NCI-H146 (cell line): ENCODE measurements around the gene COL27A1.

Experiments
- DNase-seq: peaks from one replicate; lab custom pipeline; 2025; lab: John Stamatoyannopoulos, UW

The COL27A1 gene

DNA sequence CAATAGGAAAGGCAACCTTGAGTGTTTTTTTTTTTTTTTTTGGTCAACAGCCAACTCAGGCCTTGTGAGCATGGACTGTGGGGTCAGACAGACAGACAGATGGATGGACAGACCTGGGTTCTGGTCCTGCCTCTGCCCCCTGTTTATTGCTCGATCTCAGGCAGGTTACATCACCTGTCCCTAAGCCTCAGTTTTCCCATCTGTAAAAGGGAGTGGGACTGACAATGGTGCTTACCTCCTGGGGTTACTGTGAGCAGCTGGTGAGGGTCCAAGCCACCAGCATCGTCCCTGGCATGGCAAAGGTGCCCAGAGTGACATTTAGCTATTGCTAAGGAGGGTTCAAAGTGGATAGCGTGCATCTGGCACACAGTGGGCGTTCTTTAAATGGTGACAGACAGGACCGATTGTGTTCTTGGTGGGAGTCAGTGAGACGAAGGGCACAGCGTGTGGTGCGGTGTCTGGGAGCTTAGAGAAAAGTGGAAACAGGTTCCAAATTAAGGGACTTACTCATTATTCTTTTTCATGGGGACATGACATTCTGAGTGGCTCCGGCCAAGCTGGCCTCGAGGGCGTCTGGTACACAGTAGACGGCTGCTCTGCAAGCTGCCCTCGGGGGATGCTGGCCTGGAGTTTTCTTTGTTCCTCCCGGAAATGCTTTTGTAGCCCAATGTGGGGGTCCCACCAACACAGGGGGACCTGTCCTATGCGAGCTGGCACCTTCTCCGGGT is 72.1 kb downstream of the COL27A1 start:
- no peak for DNase-seq

DNA sequence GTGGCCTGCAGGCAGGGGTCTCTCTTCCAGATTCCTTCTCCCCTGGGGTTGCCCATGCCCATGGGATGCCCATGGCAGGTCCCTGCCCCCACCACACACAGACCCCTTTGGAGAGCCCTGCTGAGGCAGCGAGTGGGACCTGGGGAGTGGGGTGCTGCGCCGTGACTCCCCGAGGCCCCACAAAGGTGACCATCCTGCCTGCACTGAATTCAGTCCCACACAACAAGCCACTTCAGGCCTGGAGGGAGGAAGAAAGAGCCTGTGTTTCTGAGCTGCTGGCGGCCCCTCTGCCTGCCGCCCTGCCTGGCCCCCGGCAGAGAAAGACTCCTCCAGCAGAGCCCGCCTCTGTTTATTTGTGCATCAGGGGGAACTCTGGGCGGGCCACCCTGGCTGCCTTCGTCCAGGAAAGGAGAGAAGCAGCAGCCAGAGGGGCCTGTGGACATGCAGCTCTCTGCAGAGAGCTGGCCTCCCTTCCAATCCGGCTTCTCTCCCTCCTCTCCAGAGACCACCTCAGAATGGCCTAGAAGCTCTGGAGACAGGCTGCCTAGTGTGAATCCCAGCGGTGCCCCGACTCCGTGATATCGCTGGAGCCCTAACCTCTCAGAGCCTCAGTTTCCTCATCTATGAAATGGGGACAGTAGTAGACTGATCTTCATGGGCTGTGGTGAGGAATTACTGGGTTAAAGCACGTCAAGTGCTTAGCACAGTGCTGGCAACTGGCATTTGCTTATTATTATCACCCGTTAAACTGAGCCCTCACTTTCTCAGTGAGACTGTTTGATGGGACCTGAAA is 72.9 kb downstream of the COL27A1 start:
- DNase-seq: no peak

- no peak for DNase-seq
Measured at GRCh38 chr9:114229295-114229694, 74.0 kb downstream of the COL27A1 start.

DNA sequence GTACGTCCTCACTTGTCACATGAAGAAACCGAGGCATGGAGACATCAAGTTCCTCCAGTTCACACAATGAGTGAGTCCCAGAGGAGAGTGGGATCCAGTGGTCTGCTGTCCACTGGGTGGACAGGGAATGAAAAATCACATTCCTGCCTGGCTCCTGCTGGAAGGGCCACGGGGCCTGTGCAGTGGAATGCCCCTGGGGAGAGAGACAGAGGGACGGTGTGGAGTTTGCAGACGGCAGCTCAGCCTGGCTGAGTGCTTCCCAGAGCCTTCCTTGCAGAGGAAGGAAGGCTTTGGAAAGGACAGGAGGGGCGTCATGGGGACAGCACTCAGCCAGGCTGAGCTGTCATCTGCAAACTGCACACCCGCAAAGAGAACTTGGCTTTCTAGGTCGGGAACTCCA is 74.7 kb downstream of the COL27A1 start:
- no peak for DNase-seq

- DNase-seq: no peak
Measured at GRCh38 chr9:114231273-114231672, 75.9 kb downstream of the COL27A1 start.

GRCh38 chr9:114231719-114232449 is 76.5 kb downstream of the COL27A1 start:
- DNase-seq: no peak

DNA sequence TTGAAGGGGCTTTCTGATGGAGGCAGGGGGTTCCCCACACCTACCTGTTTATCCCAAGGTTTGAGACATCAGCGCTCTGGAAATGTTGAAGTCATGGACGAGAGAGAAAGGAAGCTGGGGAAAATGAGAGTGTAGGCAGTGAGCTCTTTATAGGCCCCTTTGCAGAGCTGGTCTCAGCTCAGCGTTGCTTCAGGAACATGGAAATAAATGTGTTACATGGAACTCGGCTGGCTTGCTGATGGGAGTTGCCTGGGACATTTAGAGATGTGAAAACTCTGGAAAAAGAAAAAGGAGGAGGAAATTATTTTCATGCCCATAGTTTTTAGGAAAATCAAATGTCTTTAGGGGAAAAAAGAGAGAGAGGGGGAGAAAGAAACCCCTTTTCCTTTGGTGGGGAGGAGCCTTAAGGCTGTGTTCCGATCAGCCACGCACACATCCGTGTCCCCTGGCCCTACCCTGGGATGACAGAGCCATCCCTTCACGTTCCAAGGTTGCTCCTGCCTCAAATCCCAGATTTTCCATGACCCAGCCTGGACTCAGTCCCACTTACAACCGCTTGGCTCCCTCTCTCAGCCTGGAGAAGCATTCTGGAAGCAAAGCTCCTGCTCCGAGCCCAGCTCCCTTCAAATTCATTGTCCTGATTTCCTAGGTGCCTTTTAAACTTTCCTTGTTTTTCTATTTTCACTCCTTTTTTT is 78.3 kb downstream of the COL27A1 start:
- DNase-seq: no peak

DNA sequence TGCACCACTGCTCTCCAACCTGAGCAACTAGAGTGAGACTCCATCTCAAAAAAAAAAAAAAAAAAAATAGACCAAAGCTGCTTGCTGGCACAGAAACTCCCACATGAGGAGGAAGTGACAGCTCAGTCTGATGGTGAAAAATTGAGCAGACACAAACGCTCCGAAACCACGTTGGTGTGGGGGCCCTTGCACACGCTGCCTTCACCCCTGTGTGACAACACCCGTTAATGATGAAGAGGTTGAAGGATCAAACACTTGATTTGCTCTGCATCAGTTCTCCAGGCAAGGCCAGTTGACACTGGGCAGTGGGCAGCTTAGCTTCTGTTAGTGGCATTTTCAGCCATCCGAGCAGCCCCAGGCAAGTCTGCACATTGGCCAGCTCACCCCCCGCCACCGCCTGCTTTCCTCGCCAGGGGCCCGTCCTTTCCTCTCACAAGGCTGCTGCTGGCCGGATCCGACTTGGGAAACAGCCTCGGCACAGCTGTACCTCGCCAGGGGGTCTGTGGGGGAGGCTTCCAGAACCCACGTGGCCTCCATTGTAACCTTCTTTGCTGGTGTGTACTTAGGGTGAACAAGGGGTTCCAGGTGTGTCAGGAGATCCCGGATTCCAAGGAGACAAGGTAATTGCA is 79.8 kb downstream of the COL27A1 start:
- no peak for DNase-seq

- no peak for DNase-seq
Measured at GRCh38 chr9:114236391-114237138, 81.2 kb downstream of the COL27A1 start.

DNA sequence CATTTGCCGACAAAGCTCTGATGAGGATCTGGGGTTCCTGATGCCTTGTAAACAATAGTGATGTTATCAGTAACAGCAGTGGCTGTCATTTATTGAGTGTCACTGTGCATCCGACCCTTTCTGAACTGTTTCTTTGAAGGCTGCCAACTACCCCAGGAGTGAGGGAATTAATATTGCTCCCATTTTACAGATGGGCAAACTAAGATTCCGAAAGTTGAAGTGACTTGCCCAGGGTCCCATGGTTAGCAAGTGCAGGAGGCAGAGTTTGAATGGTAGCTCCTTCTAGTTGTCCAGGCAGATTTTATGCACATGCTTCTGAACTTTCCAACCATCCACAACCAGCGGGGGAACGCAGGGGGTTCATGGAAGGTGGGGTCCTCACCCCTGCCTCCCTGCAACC is 81.9 kb downstream of the COL27A1 start:
- no peak for DNase-seq

- DNase-seq: no peak
Measured at GRCh38 chr9:114237781-114238180, 82.4 kb downstream of the COL27A1 start.

- DNase-seq: no peak
Measured at GRCh38 chr9:114238472-114238871, 83.1 kb downstream of the COL27A1 start.

DNA sequence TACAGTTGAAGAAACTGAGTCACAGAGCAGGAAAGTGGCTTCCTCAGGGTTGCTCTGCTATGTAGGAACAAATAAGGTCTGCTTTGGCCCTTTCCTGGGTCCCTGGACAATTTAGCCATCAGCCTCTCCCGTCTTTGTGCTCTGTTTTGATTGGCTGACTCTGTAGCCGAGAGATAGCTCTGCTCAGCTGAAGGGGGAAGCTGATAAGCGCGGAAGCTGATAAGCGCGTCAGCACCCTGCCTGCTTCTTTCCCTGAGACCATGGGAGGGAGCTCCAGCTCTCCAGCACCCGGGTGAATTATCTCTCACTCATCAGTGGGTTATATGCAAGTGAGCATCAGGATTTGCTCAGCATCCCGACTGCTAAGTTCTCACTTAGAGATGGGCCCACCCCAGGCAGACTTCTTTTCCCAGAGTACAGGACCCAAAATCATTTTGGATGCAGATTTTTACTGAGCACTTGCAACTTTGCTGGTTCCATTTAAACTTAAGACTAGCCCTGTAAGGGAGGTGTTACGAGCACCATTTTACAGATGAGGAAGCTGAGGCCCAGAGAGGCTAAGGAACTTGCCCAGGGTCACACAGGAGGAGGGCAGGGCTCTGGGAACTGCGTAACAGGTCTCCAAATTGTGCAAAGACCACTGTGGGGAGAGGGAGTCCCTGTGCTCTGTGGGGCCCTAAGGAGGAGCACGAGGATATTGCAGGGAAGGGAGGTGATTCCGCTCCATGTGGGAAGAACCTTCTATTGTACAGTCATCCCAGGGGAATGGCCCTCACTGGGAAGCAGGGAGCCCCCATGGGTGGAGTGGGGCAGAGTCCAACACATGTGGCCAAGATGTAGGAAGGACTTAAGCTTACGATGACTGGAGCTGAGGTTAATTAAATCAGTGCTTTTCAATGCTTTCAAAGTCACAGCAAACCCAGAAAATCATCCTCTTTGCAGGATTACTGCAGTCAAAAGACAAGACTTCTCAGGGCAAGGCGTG is 83.8 kb downstream of the COL27A1 start:
- DNase-seq: no peak

DNA sequence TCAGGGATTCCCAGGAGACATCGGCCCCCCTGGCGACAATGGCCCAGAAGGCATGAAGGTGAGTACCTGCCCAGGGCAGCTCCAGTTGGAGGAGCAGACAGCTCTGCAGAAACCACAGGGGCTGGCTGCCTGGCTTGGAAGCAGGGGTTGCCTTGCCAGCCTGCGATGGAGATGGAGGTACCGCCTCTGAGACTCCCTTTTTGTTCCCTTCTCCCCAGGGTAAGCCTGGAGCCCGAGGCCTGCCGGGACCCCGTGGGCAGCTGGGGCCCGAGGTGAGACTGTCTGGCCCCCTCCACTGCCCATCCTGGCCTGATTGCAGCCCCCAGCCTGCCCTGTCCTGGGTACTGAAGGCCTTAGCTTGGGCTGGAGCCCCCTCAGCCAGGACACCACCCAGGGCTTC is 84.9 kb downstream of the COL27A1 start:
- DNase-seq: no peak

DNA sequence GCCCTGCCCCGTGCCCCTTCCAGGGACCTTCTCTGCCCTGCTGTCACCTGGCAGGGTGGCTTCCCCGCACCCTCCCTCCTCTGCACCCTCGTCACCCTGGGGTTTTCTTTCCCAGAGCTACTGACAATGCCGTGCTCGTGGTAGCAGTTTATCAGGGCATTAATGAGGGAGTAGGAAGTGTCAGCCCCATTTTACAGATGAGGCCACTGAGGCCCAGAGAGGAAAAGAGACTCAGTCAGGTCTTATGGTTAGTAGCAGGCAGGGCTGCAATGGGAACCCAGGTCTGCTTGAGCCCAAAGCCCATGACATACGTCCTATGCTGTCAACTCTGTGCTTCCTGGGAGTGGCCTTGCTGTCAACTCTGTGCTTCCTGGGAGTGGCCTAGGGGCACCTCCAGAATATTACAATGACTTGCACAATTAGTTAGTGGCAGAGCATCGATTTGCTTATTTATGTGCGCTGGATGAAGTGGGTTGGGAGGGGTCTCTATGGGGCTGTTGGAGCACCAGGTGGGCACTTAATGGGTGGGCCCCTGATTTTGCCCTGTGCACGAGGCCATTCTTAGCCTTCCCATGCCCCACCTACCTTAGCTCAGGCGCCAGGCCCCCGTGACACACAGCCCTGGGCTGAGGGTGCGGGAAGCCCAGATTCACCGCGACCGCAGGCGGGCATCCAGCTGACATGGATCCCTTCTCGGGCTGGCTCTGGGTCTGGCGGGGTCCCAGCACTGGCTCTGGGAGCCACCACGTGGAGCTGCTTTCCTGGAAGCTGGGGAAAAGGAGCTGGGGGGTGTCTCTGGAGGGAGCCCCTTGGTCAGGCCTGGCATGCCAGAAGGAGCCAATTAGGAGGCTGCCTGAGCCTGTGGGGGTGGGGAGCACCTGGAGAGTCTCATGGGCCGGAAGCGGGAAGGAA is 85.6 kb downstream of the COL27A1 start:
- DNase-seq: no peak

DNA sequence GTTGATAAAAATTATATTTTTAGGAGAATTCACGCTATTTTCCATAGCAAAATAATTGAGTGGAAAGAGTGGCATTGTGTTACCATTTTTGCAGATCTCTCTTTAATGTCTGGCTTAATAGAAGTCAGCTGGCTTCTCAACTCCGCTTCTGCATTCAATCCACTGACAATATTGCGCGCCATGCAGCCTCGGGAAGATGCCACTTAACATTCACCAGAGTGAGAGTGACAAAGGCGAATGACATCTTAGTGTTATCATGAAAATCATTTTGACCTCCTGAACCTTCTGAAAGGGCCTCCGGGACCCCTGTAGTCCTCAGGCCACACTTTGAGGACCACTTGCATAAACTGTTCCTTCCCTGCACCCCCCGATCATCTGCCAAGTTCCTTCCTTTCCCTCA is 87.5 kb downstream of the COL27A1 start:
- DNase-seq: no peak

GRCh38 chr9:114243240-114243639 is 87.9 kb downstream of the COL27A1 start:
- DNase-seq: no peak

DNA sequence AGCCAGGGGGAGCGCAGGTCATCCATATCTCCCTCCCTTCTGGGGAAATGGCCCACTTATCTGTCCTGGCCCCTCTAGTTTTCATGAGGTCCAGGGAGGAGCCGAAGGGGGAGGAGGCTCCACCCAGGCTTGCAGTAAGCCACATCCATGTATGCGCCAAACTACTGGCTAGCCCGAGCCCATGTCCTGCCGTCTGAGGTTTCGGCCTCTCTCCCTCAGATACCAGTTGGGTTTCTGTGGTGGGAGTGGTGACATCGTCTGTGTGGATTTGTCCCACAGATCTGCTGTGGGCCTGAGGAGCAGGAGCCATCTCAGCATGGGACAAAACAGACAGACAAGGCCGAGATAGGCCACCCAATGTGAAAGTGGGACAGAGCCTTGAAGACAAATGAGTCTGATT is 89.2 kb downstream of the COL27A1 start:
- no peak for DNase-seq

GRCh38 chr9:114246558-114246957 is 91.2 kb downstream of the COL27A1 start:
- no peak for DNase-seq
